CD4-positive, alpha-beta T cell treated with Interleukin-10 for 1 hour (primary cell): Measurements from ENCODE around the gene TNS3.

Experiments
- DNase-seq: peaks from one replicate; pipeline ENCODE4 v3.0.0-alpha.2; 2020

The TNS3 gene

DNA sequence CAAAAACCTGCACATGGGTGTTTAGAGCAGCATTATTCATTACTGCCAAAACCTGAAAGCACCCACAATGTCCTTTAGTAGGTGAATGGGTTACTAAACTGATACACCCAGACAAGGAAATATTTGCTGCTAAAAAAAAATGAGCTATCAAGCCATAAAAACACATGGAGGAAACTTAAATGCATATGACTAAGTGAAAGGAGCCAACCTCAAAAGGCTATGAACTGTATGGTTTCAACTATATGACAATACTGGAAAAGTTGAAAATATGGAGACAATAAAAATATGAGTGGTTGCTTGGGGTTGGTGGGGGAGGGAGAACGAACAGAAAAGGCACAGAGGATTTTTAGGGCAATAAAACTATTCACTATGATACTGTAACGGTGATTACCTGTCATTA, 291.0 kb downstream of the TNS3 start:
- DNase-seq: no peak

DNA sequence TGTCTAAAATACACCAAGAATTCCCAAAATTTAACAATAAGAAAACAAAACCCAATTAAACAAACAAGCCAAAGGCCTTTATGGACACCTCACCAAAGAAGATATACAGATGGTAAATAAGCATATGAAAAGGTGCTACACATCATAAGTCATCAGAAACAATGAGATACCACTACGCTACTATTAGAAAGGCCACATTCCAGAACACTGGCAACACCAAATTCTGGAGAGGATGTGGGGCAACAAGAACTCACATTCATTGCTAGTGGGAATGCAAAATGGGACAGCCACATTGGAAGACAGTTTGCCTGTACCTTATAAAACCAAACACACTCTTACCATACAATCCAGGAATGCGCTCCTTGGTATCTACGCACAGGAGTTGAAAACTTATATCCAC, 291.4 kb downstream of the TNS3 start:
- DNase-seq: no peak

DNA sequence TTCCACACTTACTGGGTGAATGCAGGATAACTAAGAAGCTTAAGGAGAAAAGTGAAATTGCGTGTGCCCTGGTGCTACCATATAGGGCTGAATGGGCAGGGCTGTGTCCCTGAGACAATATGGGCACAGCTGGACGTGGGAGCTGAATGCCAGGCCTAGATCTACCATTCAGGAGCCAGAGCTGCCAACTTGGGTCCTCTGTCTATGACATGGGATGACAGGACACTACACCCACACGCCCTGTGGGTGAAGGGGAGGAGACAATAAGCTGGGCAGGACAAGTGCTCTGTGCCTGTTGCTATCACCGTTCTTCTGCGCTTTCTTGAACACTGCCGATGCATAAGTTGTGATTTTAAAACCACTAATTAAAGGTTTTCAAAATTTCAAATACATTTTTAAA, 293.9 kb downstream of the TNS3 start:
- DNase-seq: no peak

DNA sequence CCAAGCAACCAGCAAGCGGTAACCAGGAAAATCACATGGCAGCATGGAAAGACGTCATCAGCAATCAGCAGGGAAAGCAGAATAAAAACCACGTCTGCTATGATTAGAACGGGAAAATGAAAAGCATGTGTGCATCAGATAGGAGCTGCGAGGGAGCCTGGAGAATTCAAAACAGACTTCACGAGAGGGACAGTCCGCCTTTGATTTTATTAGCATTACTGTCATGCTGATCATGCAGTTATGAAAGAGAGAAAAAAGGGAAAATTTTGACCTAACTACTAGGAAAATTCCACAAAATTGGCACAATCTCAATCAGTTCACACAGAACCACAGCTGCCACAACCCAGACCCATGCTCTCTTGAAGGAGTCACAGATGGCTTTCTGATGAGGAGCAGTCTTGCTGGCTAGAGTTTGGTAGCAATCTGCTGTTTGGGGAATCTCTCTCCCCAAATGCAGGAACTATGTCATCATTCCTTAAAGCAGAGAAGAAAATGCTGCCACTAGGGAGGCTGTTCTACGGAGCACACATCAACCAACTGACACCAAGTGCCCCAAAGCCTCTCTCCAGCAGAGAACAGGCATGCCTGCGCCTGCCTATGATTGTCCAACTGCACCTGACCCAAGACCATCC, 295.9 kb downstream of the TNS3 start:
- no peak for DNase-seq

DNA sequence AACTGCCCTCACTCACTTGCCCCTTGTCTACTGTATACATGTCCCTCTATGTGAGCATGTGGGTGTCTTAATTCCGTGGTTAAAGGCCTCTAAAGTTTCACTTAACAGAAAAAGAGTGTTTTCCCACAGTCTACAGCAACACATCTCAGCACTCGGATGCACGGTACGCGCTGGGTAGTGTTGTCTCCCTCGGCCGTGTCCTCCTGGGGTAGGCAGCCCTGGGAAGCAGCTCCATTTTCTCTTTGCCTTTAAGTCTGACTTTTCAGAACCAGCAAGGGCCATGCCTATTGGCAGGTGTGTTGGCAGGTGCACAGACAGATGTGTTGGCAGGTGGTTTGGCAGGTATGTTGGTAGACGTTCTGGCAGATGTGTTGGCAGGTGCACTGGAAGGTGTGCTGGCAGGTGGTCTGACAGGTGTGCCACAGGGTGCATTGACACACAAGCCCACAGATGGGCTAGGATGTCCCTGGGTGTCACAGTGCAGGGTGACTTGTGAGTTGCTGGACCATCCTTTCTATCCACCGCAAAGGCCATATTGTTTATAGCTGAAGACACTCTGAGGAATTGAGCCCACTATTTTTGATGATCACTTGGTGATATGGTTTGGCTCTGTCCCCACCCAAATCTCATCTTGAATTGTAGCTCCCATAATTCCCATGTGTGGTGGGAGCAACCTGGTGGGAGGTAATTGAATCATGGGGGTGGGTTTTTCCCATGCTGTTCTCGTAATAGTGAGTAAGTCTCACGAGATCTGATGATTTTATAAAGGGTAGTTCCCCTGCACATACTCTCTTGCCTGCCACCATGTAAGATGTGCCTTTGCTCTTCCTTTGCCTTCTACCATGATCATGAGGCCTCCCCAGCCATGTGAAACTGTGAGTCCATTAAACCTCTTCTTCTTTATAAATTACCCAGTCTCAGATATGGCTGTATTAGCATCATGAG, 296.9 kb downstream of the TNS3 start:
- DNase-seq: no peak

DNA sequence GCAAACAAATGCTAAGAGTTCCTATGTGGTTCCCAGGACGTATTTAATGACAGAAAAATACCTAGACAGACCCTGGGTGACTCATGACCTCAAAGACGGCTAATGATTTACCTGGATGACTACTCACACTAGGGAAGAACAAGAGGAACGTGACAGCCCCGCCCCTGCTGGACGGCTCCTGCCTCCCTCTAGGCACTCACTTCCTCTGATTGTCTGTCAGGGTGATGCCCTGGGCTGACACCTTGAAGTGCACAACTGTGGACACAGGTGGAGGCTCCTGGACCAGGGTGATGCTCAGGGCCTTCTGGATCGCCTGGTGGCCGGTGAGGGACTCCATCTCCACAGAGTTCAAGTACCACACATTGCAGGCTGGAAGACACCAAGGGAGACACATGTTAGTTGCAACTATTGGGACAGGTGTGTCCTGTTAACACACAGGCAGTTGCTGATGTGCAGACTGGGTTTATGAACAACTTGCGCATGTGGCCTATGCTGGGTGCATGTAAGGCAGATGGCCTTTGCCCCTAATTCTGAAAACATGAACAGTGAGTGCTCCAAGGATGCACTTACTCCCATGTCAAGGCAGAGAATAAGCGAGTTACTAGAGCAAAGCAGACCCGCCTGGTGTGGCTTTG, 298.3 kb downstream of the TNS3 start:
- no peak for DNase-seq

DNA sequence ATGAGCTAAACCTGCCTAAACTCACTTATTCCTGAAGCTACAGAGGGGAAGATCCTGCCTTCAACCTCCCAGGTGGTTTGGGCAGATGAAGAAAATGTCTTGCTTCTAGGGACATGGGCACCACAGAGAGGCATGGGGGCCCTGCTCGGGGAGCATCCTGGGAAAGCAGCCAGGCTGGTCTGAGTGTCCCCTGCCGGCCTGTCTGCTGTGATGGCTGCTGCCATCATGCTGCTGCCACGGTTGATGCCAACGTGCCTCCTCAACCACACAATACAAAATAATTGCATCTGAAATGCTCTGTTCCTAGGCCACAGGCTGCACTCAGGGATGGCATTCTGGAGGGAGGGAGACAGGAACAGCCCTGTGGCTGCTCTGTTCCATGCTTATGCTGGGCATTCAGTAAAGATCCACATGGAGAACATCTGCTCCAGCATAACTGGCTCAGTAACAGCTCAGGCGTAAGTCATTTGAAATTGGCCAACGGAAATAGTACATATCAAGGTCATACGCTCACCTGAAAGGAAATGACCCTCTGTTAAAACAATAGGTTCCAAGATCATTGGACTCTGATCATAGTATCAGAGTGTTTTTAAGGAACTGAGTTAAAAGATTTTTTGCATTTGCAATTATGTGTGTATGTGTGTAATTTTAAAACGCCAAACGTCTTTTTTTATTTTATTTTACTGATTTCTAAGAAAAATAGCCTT, 299.0 kb downstream of the TNS3 start:
- no peak for DNase-seq

DNA sequence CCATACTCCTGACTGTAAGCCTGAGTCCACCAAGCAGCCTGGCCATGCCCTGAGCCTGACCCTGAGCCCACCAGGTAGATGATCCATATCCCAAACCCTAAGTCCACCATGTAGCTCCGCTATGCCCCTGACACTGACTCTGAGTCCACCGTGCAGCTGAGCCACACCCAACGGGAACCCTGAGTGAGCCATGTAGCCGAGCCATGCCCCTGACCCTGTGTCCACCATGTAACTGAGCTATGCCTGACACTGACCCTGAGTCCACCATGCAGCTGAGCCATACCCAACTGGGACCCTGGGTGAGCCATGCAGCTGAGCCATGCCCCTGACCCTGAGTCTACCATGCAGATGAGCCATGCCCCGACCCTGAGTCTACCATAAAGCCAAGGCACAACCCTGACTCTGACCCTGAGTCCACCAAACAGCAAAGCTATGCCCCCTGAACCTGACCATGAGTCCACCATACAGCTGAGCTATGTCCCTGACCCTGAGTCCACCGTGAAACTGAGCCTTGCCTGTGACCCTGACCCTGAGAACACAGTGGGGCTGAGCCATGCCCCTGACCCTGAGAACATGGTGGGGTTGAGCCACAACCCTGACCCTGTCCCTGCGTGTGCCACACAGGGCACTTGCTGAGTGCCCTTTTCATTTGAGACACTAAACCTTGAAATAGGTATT, 299.8 kb downstream of the TNS3 start:
- DNase-seq: no peak

DNA sequence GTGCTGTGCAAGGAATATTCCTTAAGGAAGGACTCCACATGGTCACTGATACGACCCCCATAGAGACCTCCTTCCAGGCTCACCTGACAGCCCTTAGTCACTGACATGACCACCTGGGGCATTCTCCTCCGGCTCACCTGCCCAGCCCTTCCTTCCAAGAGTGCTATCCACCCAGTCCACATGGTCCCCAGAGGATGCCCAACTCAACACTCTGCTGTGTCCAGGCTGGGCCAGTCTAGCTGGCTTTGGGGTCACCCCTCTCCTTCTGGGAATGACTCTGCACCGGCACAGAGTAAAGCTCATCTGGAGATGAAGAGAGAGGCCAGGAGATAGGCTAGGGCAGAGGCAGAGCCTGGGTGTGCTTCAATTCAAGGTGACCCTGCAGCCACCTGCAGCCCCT, 300.8 kb downstream of the TNS3 start:
- DNase-seq: no peak

DNA sequence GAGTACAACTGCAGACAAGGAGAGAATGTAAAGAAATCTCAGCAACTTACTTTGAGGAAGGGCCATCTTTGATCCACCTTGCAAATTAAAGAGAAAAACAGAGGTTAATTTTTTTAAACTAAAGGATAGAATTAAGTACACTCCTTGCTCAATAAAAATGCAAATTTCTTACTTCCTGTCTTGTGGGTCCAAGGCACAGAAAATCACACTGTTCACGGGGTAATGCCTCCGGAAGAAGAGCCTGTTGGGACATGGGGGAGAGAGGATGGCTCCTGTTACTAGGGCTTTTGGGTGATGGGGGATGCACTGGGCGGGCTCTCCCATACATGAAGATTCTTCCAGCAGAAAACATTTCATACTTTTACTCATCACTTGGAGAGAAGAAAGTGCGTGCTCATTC, 301.8 kb downstream of the TNS3 start:
- no peak for DNase-seq

DNA sequence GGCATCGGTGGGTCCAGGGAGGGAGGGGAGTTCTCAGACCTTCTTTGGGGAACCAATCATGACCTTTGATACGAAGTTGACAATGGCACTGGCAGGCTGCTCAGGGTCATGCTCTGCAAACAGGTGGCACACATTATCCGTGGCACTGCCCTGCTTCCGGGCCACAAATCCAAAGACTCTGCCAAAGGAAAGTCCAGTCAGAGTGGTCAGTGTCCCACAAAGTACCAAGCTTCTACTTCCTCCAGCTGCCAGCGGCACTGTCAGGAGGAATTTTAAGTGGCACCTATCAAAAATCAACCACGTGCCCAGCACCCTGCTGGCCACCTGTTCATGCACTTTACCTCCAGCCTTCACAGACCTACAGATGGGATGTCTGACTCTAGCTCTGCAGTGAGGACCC, 303.9 kb downstream of the TNS3 start:
- no peak for DNase-seq

DNA sequence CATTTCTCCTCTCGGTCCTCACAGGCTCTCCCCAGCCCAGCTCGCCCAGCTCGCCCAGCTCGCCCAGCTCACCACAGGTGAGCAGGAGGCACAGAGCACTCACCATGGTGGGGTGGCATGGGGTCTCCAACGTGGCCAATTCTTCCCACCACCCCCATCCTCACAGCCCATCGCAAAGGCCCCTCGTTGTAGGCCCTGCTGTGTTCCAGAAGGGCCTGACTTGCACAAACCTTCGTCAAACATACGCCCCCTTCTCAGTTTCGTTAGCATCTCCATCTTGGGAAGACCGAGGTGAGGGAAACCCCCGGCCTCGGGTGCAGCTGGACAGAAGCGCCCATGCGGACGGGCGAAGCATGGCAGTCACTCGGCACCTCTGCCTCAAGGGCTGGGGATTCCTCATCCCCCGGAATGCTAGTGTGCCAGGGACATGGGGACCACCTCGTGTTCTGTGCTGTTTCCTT, 304.6 kb downstream of the TNS3 start:
- no peak for DNase-seq

DNA sequence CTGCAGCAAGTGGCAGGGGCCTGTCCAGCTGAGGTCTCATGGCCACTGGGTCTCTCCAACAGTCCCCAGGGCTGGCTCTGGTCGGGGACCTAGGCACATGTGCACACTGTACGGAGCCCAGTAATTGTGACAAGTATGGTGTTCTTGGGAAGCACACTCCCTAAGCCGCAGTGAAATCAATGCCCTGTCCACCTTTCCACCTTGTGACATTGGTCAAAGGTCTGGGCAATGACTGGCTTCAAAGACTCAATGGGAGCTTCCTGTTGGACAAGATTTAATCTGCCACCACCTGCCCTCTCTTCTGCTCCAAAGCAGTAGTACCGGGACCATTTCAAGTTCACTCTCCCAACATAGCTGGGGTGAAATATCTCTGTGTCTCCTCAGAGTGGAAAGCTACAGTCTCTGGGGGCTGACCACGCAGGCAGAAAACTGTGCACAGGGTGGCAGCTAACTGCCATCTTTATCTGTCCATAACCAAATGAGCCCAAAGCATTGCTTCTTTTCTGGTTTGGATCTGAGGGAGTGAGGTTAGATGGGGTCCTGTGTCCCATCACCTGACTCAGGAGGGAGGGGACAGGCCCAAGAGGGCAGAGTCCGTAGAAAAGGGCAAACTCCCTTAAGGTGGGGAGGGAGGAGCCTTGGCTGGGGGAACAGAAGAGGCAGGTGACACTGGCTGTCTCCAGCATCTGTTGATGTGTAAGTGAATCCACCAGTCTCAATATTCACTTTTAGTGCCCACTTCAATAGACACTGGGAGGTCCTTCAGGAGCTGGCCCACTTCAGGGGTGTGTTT, 307.7 kb downstream of the TNS3 start:
- DNase-seq: no peak

DNA sequence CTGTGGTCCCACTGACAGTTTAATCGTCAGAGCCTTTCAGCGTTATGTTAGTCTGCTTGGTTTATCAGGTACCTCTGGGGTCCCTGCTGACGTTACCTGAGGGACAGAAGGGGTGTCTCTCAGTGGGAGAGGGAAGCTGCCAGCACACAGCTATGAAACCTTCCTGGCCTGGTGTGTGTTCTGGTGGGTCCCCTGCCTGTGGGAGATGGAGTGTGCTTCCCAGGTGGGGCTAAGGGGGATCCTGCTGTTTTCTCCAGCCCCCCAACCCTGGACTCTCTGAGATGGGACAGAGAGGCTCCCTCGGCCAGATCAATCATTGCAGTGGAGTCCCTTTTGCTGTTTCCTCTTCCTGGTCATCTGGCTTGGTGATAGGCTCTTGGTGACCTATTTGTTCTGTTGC, 308.8 kb downstream of the TNS3 start:
- DNase-seq: no peak

DNA sequence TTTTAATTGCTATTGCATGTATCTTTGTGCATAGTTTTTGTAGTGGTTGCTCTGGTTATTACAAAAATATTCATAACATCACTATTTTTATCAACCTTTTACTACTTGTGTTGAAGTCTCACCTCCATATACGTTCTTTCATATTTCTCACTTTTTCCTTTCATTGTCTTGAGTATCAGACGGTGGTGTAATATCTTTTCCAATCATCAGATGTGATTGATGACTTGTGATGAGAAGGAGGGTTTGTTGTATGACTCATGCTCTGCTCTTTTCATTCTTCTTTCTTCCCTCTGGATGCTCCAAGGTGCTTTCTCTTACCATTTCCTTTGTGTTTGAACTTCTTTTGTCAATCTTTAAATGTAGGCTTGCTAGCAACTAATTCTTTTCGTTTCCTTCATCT, 310.2 kb downstream of the TNS3 start:
- DNase-seq: no peak

DNA sequence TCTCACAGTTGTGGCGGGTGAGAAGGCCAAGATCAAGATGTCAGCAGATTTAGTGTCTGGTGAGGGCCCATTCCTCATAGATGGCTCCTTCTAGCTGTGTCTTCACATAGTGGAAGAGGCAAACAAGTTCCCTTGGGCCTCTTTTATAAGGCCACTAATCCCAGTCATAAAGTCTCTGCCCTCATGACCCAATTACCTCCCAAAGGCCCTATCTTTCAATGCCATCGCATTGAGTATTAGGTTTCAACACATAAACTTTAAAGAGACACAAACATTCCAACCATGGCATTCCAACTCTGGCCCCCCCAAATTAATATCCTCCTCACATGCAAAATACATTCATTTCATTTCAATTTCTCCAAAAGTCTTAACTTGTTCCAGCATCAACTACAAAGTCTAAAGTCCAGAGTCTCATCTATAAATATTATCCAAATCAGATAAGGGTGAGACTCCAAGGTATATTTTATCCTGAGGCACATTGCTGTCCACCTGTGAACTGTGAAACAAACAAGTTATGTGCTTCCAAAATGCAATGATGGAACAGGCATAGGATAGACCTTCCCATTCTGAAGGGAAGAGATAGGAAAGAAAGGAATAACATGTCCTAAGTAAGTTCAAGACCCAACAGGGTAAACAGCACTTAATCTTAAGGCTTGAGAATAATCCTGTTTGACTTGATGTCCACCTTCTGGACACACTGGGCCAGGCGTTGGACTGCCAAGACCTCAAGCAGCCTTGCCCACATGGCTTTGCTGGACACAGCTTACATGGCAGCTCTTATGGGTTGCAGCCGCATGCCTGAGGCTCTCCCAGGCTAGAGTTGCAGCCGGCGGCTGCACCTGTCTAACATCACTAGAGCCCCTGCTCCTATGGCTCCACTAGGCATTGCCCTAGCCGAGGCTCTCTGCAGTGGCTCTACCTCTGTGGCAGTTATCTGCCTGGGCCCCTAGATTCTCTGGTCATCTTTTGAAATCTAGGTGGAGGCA, 312.8 kb downstream of the TNS3 start:
- no peak for DNase-seq

DNA sequence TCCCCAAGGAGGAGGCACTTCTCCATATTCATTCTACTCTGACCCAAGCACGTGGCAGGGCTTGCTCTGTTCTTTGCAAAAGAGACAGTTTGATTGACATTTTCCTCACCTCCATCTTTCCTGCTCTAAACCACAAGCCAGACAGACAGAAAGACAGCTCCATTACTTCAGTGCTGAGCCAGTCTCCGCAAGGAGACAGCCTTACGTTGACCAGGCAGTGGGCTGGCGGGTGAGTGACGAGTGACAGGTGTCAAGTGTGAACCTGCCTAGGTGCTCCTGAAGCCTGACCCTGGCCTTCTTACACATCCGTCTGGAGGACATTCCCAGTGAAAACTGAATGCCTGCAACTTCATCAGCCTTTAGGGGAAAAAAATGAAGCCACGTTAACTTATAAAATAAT, 314.6 kb downstream of the TNS3 start:
- DNase-seq: no peak

DNA sequence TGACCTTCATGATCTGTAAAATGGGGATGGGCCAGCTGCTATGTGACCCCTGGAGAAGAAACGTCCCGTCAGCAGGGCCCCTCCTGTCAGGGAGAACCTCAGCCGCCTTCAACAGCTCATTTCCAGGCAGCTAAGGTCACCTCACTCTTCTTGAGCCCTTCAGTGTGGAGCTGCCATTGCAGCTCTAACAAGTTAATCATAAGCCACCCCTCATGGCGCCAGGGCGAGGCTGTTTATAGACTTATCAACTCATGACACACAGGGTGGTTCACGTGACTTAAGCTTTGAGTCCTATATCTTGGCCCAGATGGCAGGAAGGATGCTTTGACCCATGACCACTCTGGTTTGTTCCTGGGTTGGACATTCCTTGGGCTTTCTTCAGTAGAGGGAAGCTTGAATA, 315.1 kb downstream of the TNS3 start:
- DNase-seq: no peak

DNA sequence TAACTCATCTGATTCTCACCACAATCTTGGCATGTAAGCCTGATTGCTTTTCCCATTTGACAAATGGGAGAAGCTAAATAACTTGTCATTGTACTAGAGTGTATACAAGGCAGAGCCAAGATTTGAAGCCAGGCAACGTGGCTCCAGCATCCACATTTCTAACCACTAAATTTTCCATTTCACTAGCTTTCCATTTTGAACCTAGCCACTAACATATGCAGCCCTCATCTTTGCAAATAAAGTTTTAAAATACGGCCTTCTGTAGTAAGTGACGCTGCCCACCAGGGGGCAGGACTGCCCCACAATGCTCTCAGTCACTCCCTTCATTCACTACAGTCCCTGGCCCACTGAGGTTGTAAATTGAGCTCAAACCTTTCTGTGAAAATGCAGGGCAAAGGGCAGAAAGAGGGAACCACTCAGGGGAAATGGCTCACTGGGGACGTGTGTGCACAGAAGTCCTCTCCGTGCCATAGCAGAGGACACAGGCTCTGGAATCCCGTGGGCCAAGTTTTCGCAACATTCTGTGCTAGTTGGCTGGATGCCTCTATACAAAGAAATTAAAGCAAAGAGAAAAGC, 315.7 kb downstream of the TNS3 start:
- peak; percentile 2 for DNase-seq

DNA sequence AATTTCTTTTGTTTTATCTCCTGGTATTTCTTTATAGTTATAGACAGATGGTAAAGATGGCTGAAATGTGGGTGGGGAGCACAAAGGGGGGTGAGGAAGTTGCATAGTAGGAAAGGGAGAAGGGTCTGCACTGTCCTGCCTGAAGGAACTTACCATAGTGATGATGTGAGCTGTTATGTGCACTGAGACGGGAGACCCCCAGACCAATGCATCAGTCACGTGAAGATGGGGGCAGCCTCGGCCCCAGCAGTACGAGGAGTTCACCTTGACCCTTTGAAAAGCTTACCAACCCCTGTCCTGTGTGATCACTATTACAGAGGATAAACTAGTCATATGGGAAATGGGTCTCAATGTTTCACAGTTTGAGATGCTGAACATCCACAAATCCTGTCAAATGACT, 316.3 kb downstream of the TNS3 start:
- no peak for DNase-seq
